GM19452 (cell line): ENCODE measurements around the gene EXOSC10.

ENCODE experiments used
- ATAC-seq: cut with Tn5 transposase; IDR thresholded peaks from one replicate; pipeline ENCODE4 v1.9.1; 2021; ENCODE audit not compliant: unreplicated experiment

Gene EXOSC10

GRCh38 chr1:11099310-11100148, at the start of gene EXOSC10:
TSS of gene EXOSC10 (minus strand) at chr1:11099869. CDS start at chr1:11099831, 38 bp downstream.
- peak; percentile 92 for ATAC-seq

- no peak for ATAC-seq
Measured at GRCh38 chr1:11147197-11147770, 47.6 kb upstream of the EXOSC10 start.

- no peak for ATAC-seq
Measured at GRCh38 chr1:11145741-11146140, 46.1 kb upstream of the EXOSC10 start.

- ATAC-seq, result no peak
Measured at GRCh38 chr1:11144570-11145256, 45.0 kb upstream of the EXOSC10 start.

- ATAC-seq, result no peak
Measured at GRCh38 chr1:11143907-11144306, 44.2 kb upstream of the EXOSC10 start.

GRCh38 chr1:11143401-11143800, 43.7 kb upstream of the EXOSC10 start:
- ATAC-seq, result no peak

- no peak for ATAC-seq
Measured at GRCh38 chr1:11142618-11143391, 43.1 kb upstream of the EXOSC10 start.

- no peak for ATAC-seq
Measured at GRCh38 chr1:11138952-11139351, 39.3 kb upstream of the EXOSC10 start.

GRCh38 chr1:11138029-11138428, 38.4 kb upstream of the EXOSC10 start:
- ATAC-seq, result no peak

GRCh38 chr1:11134898-11135266, 35.2 kb upstream of the EXOSC10 start:
- no peak for ATAC-seq

- ATAC-seq, result no peak
Measured at GRCh38 chr1:11134251-11134897, 34.7 kb upstream of the EXOSC10 start.

- ATAC-seq, result no peak
Measured at GRCh38 chr1:11132563-11133293, 33.1 kb upstream of the EXOSC10 start.

GRCh38 chr1:11131816-11132215, 32.1 kb upstream of the EXOSC10 start:
- no peak for ATAC-seq

- no peak for ATAC-seq
Measured at GRCh38 chr1:11130406-11130805, 30.7 kb upstream of the EXOSC10 start.

- no peak for ATAC-seq
Measured at GRCh38 chr1:11129649-11130390, 30.2 kb upstream of the EXOSC10 start.

- ATAC-seq, result no peak
Measured at GRCh38 chr1:11126569-11126968, 26.9 kb upstream of the EXOSC10 start.

GRCh38 chr1:11125931-11126330, 26.3 kb upstream of the EXOSC10 start:
- no peak for ATAC-seq

GRCh38 chr1:11124965-11125364, 25.3 kb upstream of the EXOSC10 start:
- no peak for ATAC-seq

GRCh38 chr1:11116318-11116717, 16.6 kb upstream of the EXOSC10 start:
- ATAC-seq, result no peak
